Neural cell (in vitro differentiated cells): ENCODE data around the gene CRACR2B. TPM values are rescaled to one million over a fixed set of nuclear protein-coding genes. Genes with fewer than 3 reads are reported as not detected.

Experiments
- H2AFZ ChIP-seq: fragments of 200-600, 300-800 bp; sonication (generic), shearing (Covaris generic); 2 replicates; pipeline ENCODE4 v1.6.0; 2014; ENCODE audit warnings: low read depth, mild to moderate bottlenecking, antibody characterized with exemption, low read length, moderate library complexity
- H3F3A ChIP-seq: fragments of 200-600 bp; shearing (Covaris generic); 2 replicates; pipeline ENCODE4 v1.6.1; 2016; ENCODE audit warnings: mild to moderate bottlenecking, moderate library complexity, mixed read lengths, antibody characterized with exemption, low read length; ENCODE audit not compliant: insufficient read depth, poor library complexity, severe bottlenecking
- H3K27ac ChIP-seq: fragments of 200-600, 300-800 bp; sonication (generic), shearing (Covaris generic); 2 replicates; pipeline ENCODE4 v1.5.1; 2014; ENCODE audit warnings: mild to moderate bottlenecking, low read length, moderate library complexity
- H3K27me3 ChIP-seq: fragments of 300-800, 200-600 bp; sonication (generic), shearing (Covaris generic); 2 replicates; pipeline ENCODE4 v1.6.0; 2014; ENCODE audit warnings: mild to moderate bottlenecking, low read depth, low read length, moderate library complexity; ENCODE audit not compliant: insufficient read depth
- H3K36me3 ChIP-seq: fragments of 300-800, 200-600 bp; sonication (generic), shearing (Covaris generic); 2 replicates; pipeline ENCODE4 v1.5.1; 2014; ENCODE audit warnings: mild to moderate bottlenecking, antibody characterized with exemption, low read length, moderate library complexity; ENCODE audit not compliant: insufficient read depth
- H3K4me2 ChIP-seq: fragments of 300-800, 200-600 bp; sonication (generic), shearing (Covaris generic); 2 replicates; pipeline ENCODE4 v1.6.0; 2014; ENCODE audit warnings: mild to moderate bottlenecking, low read length
- H3K4me3 ChIP-seq: fragments of 300-800, 200-600 bp; sonication (generic), shearing (Covaris generic); 2 replicates; pipeline ENCODE4 v1.5.1; 2014; ENCODE audit warnings: mild to moderate bottlenecking, low read length, moderate library complexity
- H3K79me2 ChIP-seq: fragments of 200-600 bp; shearing (Covaris generic); replicated peaks from 2 replicates; pipeline ENCODE4 v1.6.0; 2014; ENCODE audit warnings: mild to moderate bottlenecking, low read length, moderate library complexity; ENCODE audit not compliant: insufficient read depth
- H3K9ac ChIP-seq: fragments of 300-800, 200-600 bp; sonication (generic), shearing (Covaris generic); 2 replicates; pipeline ENCODE4 v1.6.1; 2016; ENCODE audit warnings: mild to moderate bottlenecking, low read length, mixed read lengths
- H3K9me2 ChIP-seq: fragments of 200-600 bp; shearing (Covaris generic); 2 replicates; pipeline ENCODE4 v1.6.1; 2016; ENCODE audit warnings: mild to moderate bottlenecking, low read length, mixed read lengths; ENCODE audit not compliant: insufficient read depth
- H3K9me3 ChIP-seq: fragments of 200-600, 300-800 bp; sonication (generic), shearing (Covaris generic); 2 replicates; pipeline ENCODE4 v1.6.1; 2016; ENCODE audit warnings: mild to moderate bottlenecking, mixed run types, low read length, moderate library complexity, mixed read lengths
- H4K20me1 ChIP-seq: fragments of 200-600 bp; shearing (Covaris generic); 2 replicates; pipeline ENCODE4 v1.6.1; 2016; ENCODE audit warnings: mild to moderate bottlenecking, mixed run types; ENCODE audit not compliant: insufficient read depth
- EP300 ChIP-seq: fragments of 450-650 bp; conservative IDR thresholded peaks from 2 replicates; pipeline ENCODE4 v1.6.1; 2014; ENCODE audit warnings: antibody characterized with exemption, mild to moderate bottlenecking, moderate library complexity; ENCODE audit not compliant: poor library complexity, severe bottlenecking
- EZH2 ChIP-seq: fragments of 200-600, 300-800 bp; shearing (Covaris generic), sonication (generic); IDR thresholded peaks from 2 replicates; pipeline ENCODE4 v1.6.1; 2014; ENCODE audit warnings: antibody characterized with exemption, low read length, borderline replicate concordance, mild to moderate bottlenecking; ENCODE audit not compliant: insufficient read depth, poor library complexity, severe bottlenecking
- MXI1 ChIP-seq: fragments of 450-650 bp; conservative IDR thresholded peaks from 2 replicates; pipeline ENCODE4 v1.6.1; 2014; ENCODE audit warnings: antibody characterized with exemption, mild to moderate bottlenecking; ENCODE audit not compliant: poor library complexity, severe bottlenecking
- POLR2AphosphoS5 ChIP-seq: IDR thresholded peaks from 2 replicates; pipeline ENCODE4 v1.6.1; 2012
- RAD21 ChIP-seq: fragments of 450-650 bp; conservative IDR thresholded peaks from 2 replicates; pipeline ENCODE4 v1.6.1; 2014; ENCODE audit warnings: antibody characterized with exemption, mild to moderate bottlenecking, moderate library complexity
- SMC3 ChIP-seq: fragments of 450-650 bp; conservative IDR thresholded peaks from 2 replicates; pipeline ENCODE4 v1.6.1; 2014; ENCODE audit warnings: antibody characterized with exemption, mild to moderate bottlenecking, moderate library complexity; ENCODE audit not compliant: poor library complexity
- TAF1 ChIP-seq: IDR thresholded peaks from 2 replicates; pipeline ENCODE4 v1.6.1; 2012; ENCODE audit warnings: low read depth
- polyA plus RNA-seq: library from polyadenylated mRNA; depleted of rRNA; stranded (reverse); fragments of >200 nt; gene quantifications from 2 replicates; pipeline ENCODE4 v1.2.3, GENCODE V29; 2014
- TF ChIP-seq, protein P1 (sequence below): fragments of 450-650 bp; IDR thresholded peaks from 2 replicates; pipeline ENCODE4 v1.5.1; 2014; ENCODE audit warnings: antibody characterized with exemption, mild to moderate bottlenecking, moderate library complexity; ENCODE audit not compliant: poor library complexity, severe bottlenecking
- TF ChIP-seq, protein P2 (sequence below): IDR thresholded peaks from 2 replicates; pipeline ENCODE4 v1.6.1; 2012; ENCODE audit warnings: borderline replicate concordance

The CRACR2B gene
- polyA plus RNA-seq, 1 donor from 2014 or later = 1.2 TPM

DNA sequence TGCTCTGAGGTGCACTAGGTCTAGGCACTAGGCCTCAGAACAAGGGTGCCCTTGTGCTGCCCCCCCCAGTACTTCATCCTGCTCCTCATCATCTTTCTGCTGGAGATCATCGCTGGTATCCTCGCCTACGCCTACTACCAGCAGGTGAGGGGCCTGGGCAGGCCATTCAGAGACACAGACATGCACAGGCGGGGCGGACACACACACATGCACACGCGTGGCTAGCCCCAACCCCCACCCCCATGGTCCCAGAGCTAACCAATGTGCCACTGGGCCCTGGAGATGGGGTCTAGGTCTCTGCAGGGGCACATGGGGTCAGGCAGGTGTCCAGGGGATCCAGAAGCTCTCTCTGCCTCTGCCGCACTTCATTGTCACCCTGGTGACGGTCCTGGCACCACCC is 9.0 kb downstream of the CRACR2B start:
- Histone ChIP-seq H3K27me3 (no peaks in the 10 kb centered on the region), H3K36me3 (no peaks in the 10 kb centered on the region), H3K9me2 (no peaks in the 10 kb centered on the region), H4K20me1 (no peaks in the 10 kb centered on the region), H3K4me2 (no peak overlapping the region), H3K4me3 (no peak overlapping the region), H3K9ac (no peak overlapping the region), H3K9me3 (no peaks in the 10 kb centered on the region), H3K79me2 (peaks cover 6% of the 10 kb centered on the region), H3K27ac (no peak overlapping the region), H2AFZ (no peak overlapping the region), H3F3A (no peaks in the 10 kb centered on the region)
- TF ChIP-seq POLR2AphosphoS5 (no peak), TAF1 (no peak), EZH2 (no peak), EP300 (no peak), RAD21 (no peak), SMC3 (no peak), MXI1 (no peak)
- TF ChIP-seq, protein P1, sequence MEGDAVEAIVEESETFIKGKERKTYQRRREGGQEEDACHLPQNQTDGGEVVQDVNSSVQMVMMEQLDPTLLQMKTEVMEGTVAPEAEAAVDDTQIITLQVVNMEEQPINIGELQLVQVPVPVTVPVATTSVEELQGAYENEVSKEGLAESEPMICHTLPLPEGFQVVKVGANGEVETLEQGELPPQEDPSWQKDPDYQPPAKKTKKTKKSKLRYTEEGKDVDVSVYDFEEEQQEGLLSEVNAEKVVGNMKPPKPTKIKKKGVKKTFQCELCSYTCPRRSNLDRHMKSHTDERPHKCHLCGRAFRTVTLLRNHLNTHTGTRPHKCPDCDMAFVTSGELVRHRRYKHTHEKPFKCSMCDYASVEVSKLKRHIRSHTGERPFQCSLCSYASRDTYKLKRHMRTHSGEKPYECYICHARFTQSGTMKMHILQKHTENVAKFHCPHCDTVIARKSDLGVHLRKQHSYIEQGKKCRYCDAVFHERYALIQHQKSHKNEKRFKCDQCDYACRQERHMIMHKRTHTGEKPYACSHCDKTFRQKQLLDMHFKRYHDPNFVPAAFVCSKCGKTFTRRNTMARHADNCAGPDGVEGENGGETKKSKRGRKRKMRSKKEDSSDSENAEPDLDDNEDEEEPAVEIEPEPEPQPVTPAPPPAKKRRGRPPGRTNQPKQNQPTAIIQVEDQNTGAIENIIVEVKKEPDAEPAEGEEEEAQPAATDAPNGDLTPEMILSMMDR = no peak
- TF ChIP-seq, protein P2, sequence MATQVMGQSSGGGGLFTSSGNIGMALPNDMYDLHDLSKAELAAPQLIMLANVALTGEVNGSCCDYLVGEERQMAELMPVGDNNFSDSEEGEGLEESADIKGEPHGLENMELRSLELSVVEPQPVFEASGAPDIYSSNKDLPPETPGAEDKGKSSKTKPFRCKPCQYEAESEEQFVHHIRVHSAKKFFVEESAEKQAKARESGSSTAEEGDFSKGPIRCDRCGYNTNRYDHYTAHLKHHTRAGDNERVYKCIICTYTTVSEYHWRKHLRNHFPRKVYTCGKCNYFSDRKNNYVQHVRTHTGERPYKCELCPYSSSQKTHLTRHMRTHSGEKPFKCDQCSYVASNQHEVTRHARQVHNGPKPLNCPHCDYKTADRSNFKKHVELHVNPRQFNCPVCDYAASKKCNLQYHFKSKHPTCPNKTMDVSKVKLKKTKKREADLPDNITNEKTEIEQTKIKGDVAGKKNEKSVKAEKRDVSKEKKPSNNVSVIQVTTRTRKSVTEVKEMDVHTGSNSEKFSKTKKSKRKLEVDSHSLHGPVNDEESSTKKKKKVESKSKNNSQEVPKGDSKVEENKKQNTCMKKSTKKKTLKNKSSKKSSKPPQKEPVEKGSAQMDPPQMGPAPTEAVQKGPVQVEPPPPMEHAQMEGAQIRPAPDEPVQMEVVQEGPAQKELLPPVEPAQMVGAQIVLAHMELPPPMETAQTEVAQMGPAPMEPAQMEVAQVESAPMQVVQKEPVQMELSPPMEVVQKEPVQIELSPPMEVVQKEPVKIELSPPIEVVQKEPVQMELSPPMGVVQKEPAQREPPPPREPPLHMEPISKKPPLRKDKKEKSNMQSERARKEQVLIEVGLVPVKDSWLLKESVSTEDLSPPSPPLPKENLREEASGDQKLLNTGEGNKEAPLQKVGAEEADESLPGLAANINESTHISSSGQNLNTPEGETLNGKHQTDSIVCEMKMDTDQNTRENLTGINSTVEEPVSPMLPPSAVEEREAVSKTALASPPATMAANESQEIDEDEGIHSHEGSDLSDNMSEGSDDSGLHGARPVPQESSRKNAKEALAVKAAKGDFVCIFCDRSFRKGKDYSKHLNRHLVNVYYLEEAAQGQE = no peak

DNA sequence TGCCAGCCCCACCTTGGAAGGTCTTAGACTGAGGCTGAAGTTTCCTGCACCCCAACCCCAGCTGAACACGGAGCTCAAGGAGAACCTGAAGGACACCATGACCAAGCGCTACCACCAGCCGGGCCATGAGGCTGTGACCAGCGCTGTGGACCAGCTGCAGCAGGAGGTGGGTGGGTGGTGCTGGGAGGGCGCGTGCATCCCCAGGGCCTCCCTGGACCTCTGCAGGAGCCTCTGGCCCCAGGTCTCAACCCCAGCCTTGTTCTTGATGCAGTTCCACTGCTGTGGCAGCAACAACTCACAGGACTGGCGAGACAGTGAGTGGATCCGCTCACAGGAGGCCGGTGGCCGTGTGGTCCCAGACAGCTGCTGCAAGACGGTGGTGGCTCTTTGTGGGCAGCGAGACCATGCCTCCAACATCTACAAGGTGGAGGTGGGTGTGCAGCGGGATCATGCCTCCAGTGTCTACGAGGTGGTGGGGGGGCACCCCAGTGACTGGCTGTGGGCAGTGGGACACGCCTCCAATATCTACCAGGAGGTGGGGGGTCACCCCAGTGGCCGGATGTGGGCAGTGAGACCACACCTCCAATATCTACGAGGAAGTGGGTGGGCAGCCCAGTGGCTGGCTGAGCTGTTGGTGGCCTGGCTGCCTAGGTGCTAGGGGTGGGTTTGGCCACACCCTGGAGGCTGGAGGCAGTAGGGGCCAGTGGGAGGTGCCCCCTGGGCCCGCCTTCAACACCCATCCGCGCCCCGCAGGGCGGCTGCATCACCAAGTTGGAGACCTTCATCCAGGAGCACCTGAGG is 9.7 kb downstream of the CRACR2B start:
- no peaks in the 10 kb centered on the region for H4K20me1 ChIP-seq
- no peak overlapping the region for H3K9ac ChIP-seq
- no peaks in the 10 kb centered on the region for H3K27me3 ChIP-seq
- H3F3A ChIP-seq = no peaks in the 10 kb centered on the region
- no peaks in the 10 kb centered on the region for H3K9me2 ChIP-seq
- peaks cover 12% of the 10 kb centered on the region for H3K79me2 ChIP-seq
- no peak for TF ChIP-seq POLR2AphosphoS5
- no peak for TF ChIP-seq RAD21
- TF ChIP-seq TAF1 = no peak
- TF ChIP-seq, protein P1 = no peak
- no peak for TF ChIP-seq MXI1
- TF ChIP-seq SMC3 = no peak
- no peak for TF ChIP-seq EP300
- TF ChIP-seq, protein P2 = no peak
- TF ChIP-seq EZH2 = no peak
- H3K36me3 ChIP-seq = no peaks in the 10 kb centered on the region
- no peak overlapping the region for H3K4me2 ChIP-seq
- H2AFZ ChIP-seq = no peak overlapping the region
- no peak overlapping the region for H3K4me3 ChIP-seq
- H3K27ac ChIP-seq = no peak overlapping the region
- H3K9me3 ChIP-seq = no peaks in the 10 kb centered on the region
